Progenitor cell of endocrine pancreas (in vitro differentiated cells): ENCODE results near the gene OVOL3. TPM values are rescaled to one million over a fixed set of nuclear protein-coding genes. Genes with fewer than 3 reads are reported as not detected.

ENCODE experiments used
- DNase-seq: peaks from one replicate; pipeline ENCODE4 v3.0.0; 2021; ENCODE audit warnings: low spot score; ENCODE audit not compliant: unreplicated experiment
- H3K27ac Mint-ChIP-seq: 2 replicates; pipeline ENCODE4 v1.8.0; 2021; ENCODE audit warnings: mild to moderate bottlenecking, moderate library complexity, mixed read lengths
- H3K27me3 Mint-ChIP-seq: 2 replicates; pipeline ENCODE4 v1.8.0; 2021; ENCODE audit warnings: mixed read lengths
- H3K36me3 Mint-ChIP-seq: 2 replicates; pipeline ENCODE4 v1.8.0; 2022; ENCODE audit warnings: mixed read lengths; ENCODE audit not compliant: insufficient read depth
- H3K4me1 Mint-ChIP-seq: 2 replicates; pipeline ENCODE4 v1.8.0; 2021; ENCODE audit warnings: low read depth, mixed read lengths
- H3K4me3 Mint-ChIP-seq: 2 replicates; pipeline ENCODE4 v1.8.0; 2021; ENCODE audit warnings: low read depth, mild to moderate bottlenecking, moderate library complexity, mixed read lengths
- H3K9me3 Mint-ChIP-seq: 2 replicates; pipeline ENCODE4 v1.8.0; 2021; ENCODE audit warnings: low read depth, mixed read lengths
- total RNA-seq: library from RNA; stranded (reverse); gene quantifications from 2 replicates; pipeline ENCODE4 v1.2.1, GENCODE V29; 2021
- TF ChIP-seq, protein P1 (sequence below): fragments of 200-600 bp; sonication (generic); IDR thresholded peaks from one replicate; pipeline ENCODE4 v1.5.0; 2021; ENCODE audit warnings: antibody characterized with exemption, mild to moderate bottlenecking; ENCODE audit not compliant: unreplicated experiment

OVOL3 gene
- total RNA-seq, 1 donor from 2014 or later = not detected

DNA sequence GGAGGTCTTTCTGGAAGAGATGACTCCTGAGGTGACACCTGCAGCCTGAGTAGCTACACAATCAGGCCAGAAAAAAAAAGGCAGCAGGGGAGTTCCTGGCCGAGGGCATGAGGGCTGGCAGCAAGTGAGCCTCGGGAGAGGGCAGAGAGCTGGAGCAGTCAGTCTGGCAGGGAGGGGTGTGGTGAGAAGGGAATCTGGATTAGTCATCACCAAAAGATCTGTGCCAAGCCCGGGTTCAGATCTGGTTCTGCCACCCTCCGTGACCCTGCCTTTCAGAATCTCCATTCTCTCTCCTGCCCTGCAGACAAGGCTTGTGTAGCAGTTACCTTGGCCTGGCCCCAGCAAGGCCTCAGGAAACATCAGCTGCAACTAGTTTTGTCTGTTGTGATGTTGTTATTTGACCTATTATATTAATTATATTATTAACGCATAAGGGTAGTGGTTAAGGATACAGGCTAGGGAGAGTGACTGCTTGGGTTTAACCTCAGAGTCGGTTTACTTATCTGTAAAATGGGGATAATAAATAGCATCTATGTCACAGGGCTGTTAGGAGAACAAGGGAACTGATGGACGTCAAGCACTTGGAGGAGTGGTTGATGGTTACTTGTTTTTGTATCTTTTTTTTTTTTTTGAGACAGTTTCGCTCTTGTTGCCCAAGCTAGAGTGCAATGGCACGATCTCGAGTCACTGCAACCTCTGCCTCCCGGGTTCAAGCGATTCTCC lies 26.2 kb downstream of the OVOL3 start:
- DNase-seq = no peak
- H3K27ac Mint-ChIP-seq = no peak overlapping the region
- TF ChIP-seq, protein P1, sequence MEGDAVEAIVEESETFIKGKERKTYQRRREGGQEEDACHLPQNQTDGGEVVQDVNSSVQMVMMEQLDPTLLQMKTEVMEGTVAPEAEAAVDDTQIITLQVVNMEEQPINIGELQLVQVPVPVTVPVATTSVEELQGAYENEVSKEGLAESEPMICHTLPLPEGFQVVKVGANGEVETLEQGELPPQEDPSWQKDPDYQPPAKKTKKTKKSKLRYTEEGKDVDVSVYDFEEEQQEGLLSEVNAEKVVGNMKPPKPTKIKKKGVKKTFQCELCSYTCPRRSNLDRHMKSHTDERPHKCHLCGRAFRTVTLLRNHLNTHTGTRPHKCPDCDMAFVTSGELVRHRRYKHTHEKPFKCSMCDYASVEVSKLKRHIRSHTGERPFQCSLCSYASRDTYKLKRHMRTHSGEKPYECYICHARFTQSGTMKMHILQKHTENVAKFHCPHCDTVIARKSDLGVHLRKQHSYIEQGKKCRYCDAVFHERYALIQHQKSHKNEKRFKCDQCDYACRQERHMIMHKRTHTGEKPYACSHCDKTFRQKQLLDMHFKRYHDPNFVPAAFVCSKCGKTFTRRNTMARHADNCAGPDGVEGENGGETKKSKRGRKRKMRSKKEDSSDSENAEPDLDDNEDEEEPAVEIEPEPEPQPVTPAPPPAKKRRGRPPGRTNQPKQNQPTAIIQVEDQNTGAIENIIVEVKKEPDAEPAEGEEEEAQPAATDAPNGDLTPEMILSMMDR = no peak
- peaks cover 6% of the 10 kb centered on the region for H3K36me3 Mint-ChIP-seq
- H3K9me3 Mint-ChIP-seq = peaks cover 4% of the 10 kb centered on the region
- peaks cover 7% of the 10 kb centered on the region for H3K27me3 Mint-ChIP-seq
- H3K4me3 Mint-ChIP-seq = no peak overlapping the region
- peaks cover 11% of the 10 kb centered on the region for H3K4me1 Mint-ChIP-seq

DNA sequence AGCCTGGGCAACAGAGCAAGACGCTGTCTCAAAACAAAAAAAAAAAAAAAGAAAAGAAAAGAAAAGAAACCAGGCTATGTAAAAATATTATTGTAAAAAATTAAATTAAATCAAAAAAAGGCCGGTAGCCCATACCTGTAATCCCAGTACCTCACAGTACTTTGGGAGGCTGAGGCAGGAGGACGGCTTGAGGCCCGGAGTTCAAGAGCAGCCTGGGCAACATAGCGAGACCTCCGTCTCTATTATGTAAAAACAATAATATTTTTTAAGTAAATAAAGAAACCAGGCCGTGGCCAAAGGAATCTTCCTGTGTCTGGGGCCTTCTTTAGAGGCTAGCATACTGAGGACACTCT lies 28.2 kb downstream of the OVOL3 start:
- H3K27ac Mint-ChIP-seq = peak overlapping the region; percentile 98
- peak overlapping the region; percentile 98 for H3K4me3 Mint-ChIP-seq
- TF ChIP-seq, protein P1 = no peak
- peaks cover 7% of the 10 kb centered on the region for H3K27me3 Mint-ChIP-seq
- peaks cover 12% of the 10 kb centered on the region for H3K36me3 Mint-ChIP-seq
- peaks cover 11% of the 10 kb centered on the region for H3K4me1 Mint-ChIP-seq
- peaks cover 4% of the 10 kb centered on the region for H3K9me3 Mint-ChIP-seq
- DNase-seq = no peak

DNA sequence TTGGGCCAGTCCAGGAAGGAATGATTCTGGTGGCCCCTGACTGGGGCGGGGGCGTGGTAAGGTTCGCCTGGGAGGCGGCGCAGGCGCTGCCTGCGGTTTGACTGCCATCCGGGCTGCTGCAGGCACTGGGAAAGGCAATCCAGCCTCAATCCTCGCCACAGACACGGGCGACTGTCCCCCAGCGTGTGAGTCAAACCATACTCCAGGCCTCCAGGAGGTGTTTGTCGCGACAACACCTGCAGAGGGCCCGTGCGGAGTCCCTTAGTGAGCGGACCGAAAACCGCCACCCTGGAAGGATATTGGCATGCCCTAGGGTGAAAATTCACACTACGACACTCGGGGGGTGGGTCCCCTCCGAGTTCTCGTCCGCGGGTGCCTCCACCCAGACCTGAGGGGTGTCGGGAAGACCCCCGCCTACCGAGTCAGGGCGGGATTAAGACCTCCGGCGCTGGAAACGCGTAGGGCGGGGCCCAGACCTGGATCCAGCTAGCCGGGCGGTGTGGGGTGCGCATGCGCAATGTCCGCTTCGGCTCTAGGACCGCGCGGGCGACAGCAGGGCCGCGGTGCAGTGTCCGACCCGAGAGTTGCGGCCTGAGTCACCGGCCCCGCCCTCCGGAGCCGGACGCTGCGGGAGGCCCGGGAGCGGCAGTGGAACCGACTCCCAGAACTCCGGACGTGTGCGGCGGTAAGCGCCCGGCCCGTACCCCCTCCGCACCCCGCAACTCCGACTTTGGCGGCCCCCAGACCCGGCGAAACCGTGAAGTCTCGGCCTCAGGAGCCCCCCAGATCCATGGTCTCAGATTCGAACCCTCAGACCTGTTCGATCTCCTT lies 28.7 kb downstream of the OVOL3 start, which contains the start of gene CAPNS1:
Gene CAPNS1 (plus strand): TSS at position 594 of the 831 bp plus-strand sequence. CDS start 946 bp downstream, outside the sequence.
- H3K9me3 Mint-ChIP-seq = peaks cover 4% of the 10 kb centered on the region
- peaks cover 15% of the 10 kb centered on the region for H3K36me3 Mint-ChIP-seq
- H3K4me1 Mint-ChIP-seq = peaks cover 11% of the 10 kb centered on the region
- peak; percentile 97 for DNase-seq
- peaks cover 7% of the 10 kb centered on the region for H3K27me3 Mint-ChIP-seq
- H3K27ac Mint-ChIP-seq = peak within 1 kb of the TSS; percentile 98
- peak within 1 kb of the TSS; percentile 98 for H3K4me3 Mint-ChIP-seq
- TF ChIP-seq, protein P1 = peak; percentile 43

DNA sequence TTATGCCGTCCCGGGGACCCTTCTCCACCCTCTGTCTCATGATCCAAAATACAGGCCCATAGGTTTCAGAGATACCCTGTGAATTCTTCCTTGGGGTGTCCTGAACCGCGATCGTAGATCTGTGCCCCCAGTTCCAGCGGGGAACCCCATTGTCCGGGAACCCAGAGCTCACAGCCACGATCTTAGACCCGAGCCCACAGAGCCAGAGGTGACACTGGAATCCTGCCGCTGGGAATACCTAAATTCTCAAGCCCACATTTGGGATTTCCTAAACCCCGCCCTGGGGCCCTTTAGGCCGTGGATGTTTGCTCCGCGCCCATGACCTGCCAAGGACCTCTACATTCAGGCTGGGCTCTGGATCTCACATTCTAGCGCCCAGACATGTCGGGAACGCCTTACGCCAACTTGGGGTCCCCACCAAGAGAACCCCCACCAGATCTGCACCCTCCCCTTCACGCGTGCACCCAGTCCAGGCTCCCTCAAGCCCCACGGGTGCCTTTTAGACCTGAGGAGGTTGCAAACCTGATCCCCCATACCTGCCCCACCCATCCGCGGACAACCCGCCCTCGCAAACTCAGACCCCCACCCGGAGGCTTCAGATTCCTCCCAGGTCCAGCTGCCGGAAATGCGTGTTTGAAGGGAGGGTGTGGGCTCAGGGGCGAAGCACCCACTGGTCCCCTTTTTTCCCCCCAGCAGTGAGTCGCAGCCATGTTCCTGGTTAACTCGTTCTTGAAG lies 29.5 kb downstream of the OVOL3 start:
- Mint-ChIP-seq H3K4me1 (peaks cover 11% of the 10 kb centered on the region), H3K36me3 (peaks cover 17% of the 10 kb centered on the region), H3K27me3 (peaks cover 5% of the 10 kb centered on the region), H3K9me3 (peaks cover 4% of the 10 kb centered on the region), H3K4me3 (peak overlapping the region; percentile 98), H3K27ac (peak overlapping the region; percentile 98)
- TF ChIP-seq, protein P1 = no peak
- no peak for DNase-seq
